ENCODE results near the gene WDR27.
"Not testable (repeated sequence)": the region's sequence is repeated elsewhere in the genome, so short reads cannot be mapped to it uniquely, and the experiment has no call there.

Gene WDR27

DNA sequence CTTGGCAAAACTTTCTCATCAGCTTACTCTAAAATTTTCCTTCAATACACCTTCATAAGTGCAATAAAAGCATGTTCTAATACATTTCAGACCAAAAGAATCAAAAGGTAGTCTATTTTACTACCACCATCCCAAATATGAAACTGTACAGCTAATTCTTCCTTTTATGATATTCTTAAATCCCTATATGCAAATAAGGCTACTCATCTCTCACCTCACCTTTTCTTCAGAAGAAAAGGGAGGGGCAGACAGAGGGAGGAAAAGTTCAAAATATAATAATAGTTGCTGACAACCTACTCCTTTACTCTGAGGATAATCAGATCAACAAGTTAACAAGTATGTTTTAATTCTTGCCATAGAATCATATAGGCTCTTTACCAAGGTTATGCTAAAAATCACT is 7.5 kb upstream of the WDR27 start:
- DNase-seq (ENCODE audit: low spot score) = no peak

- DNase-seq (ENCODE audit: low spot score) = no peak
Measured at GRCh38 chr6:169707772-169708171, 5.9 kb upstream of the WDR27 start.

DNA sequence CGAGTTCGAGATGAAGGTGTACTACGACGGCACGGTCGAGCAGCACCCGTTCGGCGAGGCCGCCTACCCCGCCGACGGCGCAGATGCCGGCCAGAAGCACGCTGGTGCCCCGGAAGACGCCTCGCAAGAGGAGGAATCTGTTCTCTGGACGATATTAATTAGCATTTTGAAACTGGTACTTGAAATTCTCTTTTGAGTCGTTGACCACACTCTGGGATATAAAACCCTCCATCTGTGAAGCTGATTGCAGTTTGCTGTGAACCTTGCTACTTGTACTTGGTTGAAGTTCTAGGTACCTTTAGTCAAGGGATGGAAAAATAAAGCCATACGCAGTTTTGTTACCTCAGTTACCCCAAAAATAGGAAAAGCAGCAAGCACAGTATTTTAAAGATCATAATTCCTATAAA is 1.0 kb upstream of the WDR27 start:
- no peak for DNase-seq (ENCODE audit: low spot score)

- DNase-seq (ENCODE audit: low spot score) = peak; percentile 18
Measured at GRCh38 chr6:169701311-169701953, 397 bp downstream of the WDR27 start.

DNA sequence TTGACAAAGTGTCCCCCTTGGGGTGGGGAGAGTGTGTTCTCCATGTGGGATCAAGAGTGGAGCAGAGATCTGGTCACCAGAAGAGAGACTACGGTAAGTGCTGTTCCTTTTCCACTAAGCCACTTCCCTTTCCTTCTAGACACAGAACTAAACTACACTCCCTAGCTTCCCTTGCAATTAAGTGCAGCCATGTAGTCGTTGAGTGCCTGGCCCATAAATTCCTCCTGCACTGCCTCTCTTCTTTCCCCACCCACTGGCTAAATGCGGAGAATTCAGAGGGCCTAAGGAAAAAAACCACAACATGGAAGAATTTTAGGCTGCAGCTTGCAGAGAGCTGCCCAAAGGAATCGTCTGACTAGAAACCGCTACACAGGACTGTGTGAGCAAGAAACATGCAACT is 1.5 kb downstream of the WDR27 start:
- no peak for DNase-seq (ENCODE audit: low spot score)

GRCh38 chr6:169697115-169697514 is 4.7 kb downstream of the WDR27 start:
- DNase-seq (ENCODE audit: low spot score) = not testable (repeated sequence)

GRCh38 chr6:169695131-169695530 is 6.7 kb downstream of the WDR27 start:
- DNase-seq (ENCODE audit: low spot score) = no peak

GRCh38 chr6:169692516-169692915 is 9.3 kb downstream of the WDR27 start:
- no peak for DNase-seq (ENCODE audit: low spot score)

- no peak for DNase-seq (ENCODE audit: low spot score)
Measured at GRCh38 chr6:169691260-169691659, 10.6 kb downstream of the WDR27 start.

DNA sequence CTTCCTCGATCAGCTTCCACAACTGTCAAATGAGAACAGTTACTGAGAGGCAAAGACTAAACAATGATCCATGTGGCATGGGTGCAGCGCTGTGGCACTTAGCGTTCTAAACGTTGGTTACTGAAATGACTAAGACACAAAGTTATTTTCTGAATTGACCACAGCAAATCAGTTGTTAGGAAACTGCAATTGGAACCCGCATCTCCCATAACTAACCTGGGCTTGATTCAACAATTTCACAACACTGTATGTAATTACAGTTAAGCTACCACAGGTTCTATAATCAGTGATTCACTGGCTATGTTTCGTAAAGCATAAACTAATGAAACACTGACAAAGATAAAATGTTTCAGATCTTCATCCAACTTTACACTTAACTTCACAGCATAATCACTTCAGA is 12.5 kb downstream of the WDR27 start:
- no peak for DNase-seq (ENCODE audit: low spot score)

- DNase-seq (ENCODE audit: low spot score) = no peak
Measured at GRCh38 chr6:169685860-169686259, 16.0 kb downstream of the WDR27 start.

DNA sequence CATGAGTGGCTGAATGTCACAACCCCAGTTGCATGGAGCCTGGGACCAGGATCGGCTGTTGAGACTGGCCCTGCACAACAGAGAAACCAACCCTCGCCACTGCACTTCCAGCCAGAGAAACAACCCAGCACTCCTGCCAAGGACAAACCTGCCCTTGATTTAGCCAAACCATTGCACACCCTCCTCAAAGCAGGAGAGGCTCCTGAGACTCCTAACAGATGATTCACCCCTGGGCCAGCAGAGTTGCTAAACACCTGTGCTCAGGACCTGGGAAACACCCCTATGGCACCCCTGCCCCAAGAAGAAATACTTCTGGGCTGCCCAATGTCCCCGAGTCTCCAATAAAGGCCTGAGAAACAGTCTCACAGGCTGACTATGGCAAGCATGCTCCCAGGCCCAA is 17.8 kb downstream of the WDR27 start:
- DNase-seq (ENCODE audit: low spot score) = no peak

DNA sequence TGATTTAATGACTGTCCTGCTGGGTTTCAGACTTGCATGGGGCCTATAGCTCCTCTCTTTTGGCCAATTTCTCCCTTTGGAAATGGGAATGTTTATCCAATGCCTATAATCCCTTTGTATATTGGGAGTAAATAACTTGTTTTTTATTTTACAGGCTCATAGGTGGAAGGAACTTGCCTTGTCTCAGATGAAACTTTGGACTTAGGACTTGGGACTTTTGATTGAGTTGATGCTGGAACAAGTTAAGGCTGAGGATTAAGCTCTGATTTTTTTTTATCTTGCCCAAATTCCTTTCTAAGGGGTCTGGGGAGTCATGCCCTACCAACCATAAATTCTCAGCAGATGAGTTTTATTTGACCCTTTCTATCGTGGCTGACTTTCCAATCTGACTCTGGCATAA is 23.5 kb downstream of the WDR27 start:
- DNase-seq (ENCODE audit: low spot score) = no peak

DNA sequence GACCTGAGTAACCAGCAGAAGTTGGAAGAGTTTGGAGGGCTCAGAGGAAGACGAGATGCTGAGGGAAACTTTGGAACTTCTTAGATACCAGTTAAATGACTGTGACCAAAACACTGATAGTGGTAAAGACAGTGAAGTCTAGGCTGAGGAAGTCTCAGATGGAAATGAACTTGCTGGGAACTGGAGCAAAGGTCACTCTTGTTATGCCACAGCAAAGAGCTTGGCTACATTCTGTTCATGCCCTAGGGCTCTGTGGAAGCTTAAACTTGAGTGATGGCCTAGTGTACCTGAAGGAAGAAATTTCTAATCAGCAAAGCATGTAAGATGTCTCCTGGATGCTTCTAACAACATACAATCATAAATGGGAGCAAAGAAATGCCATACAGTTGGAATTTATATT is 24.7 kb downstream of the WDR27 start:
- no peak for DNase-seq (ENCODE audit: low spot score)

DNA sequence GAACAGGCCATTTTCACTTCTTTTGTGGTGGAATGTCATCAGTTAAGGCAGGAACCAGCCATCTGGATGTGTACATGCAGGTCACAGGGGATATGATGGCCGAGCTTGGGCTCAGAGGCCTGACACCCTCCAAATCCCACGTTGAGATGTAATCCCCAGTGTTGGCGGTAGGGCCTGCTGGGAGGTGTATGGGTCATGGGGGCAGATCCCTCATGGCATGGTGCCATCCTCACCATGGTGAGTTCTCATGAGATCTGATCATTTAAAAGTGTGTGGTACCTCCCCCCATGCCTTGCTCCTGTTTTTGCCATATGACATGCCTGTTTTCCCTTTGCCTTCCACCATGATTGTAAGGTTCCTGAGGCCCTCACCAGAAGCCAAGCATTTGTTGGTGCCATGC is 26.8 kb downstream of the WDR27 start:
- no peak for DNase-seq (ENCODE audit: low spot score)

DNA sequence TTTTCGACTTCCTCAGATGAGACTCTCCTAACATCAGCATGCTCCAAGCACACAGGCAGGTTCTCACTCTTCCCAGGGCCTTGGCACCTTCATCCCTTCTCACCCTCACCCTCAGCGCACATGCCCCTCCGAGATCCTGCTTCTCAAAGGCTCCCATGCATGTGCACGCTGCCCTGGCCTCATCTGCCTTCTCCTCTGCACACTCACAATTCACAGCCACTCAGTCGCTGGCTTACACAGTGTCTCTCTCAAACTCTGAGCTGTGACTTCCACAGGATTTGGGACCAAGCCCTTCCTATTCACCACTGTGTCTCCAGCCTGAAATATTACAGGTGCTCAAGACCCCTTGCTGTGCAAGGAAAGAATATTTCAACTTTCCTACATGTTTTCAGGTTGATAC is 30.3 kb downstream of the WDR27 start:
- DNase-seq (ENCODE audit: low spot score) = no peak

DNA sequence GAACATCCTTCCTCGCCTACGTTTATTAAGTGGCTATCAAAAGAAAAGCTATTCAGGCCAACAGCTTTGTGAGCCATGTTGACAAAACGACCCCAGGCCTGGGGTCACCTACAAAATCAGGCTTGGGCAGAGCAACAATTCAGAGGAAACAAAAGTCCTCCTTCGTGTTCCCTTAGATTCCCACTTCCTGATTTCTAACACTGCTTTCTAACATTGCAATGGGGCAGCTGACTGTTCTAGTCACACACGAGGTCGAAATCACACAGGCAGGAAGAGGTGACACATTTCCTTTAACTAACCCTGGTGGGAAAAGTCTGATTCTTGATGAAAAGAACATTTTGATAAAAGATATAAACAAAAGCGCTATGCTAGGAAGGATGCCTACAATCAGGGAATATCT is 31.9 kb downstream of the WDR27 start:
- no peak for DNase-seq (ENCODE audit: low spot score)

DNA sequence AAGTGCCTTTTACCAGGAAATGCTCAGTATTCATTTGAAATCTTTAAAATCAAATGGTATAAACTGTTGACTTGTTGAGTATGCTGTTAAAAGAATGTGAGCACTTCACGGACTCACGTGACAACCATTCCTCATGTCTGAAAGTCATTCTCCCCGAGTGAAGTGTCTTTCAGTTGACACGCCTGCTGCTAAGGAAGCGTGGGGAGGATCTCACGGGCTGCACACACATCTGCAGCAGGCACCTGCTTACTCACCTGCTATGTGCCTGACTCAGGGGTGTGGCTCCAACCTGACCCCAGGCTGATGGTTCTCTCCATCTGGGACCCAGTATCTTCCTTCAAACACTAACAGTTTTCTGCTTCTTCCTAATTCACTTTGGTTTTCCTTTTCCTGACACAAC is 32.7 kb downstream of the WDR27 start:
- DNase-seq (ENCODE audit: low spot score) = no peak

DNA sequence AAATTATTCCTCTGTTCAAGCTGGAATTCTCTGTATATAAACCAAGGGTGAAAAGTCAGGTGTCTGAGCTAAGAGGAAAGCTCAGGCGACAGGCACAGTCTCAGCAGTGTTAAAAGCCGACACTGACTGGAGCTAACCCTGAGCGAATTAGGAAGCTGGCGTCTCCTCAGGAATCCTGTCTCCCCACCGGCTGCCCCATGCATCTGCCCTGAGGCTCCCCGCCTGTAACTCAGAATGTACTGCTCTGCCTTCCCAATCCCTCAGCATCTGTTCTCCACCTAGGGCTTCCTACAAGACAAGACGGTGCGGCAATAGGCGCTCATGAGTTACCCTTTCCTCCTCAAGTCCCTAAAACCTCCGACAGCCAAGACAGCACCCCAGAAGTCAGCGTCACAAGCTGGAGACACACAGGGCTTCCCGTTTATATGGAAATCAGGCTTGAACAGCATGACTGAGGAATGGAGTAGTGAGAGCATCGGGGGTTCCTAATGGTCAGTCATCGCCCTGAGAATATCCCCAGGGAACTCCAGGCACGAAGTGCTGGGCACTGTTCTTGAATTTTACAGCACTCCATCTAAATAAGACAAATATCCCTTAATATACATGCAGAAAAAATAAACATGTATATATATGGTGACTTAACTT is 33.5 kb downstream of the WDR27 start:
- no peak for DNase-seq (ENCODE audit: low spot score)

DNA sequence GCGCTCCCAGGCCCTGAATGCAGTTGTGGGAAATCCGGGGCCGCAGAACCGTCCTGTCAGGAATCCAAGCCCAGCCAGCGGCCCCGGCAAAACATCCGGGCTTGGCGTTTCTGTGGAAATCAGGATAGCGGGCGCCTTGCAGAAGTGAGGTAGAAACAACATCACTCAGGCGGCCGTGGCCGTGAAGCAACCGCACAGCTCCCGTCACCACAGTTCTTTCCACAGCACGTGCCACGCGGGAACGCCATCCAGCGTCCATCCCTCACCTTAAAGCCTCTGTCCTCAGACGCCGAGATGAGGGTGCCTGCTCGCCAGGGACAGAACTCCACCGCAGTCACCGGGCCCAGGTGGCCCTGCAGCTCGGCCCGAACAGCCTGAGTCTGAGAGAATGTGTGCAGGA is 34.1 kb downstream of the WDR27 start:
- DNase-seq (ENCODE audit: low spot score) = no peak

DNA sequence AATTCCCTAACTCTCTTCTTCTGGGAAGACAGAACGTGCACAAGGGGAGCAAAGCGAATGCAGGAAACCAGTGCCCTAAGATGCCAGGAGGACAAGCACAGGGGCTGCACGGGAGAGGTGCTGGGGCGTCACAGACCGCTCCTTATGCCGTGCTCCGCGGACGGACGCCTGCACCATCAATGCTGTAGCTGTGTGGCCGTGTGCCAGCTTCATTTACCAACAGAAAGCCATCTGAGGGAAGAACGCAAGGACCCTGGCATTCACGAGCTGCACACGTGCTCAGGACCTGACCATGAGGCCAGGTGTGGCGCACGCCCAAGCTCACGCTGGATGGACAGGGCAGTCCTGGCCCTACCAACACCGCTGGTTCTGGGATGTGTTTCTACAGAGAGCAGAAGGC is 35.4 kb downstream of the WDR27 start:
- no peak for DNase-seq (ENCODE audit: low spot score)

GRCh38 chr6:169665289-169665688 is 36.5 kb downstream of the WDR27 start:
- no peak for DNase-seq (ENCODE audit: low spot score)

- no peak for DNase-seq (ENCODE audit: low spot score)
Measured at GRCh38 chr6:169664227-169664626, 37.6 kb downstream of the WDR27 start.

- no peak for DNase-seq (ENCODE audit: low spot score)
Measured at GRCh38 chr6:169663468-169663867, 38.4 kb downstream of the WDR27 start.
